ENCODE measurements around the gene CNTN5.
"Not testable (repeated sequence)": the region's sequence is repeated elsewhere in the genome, so short reads cannot be mapped to it uniquely, and the experiment has no call there.

Gene CNTN5

GRCh38 chr11:99020352-99021225, at the start of gene CNTN5:
CNTN5 (plus strand) TSS chr11:99020949.
- DNase-seq (ENCODE audit: low spot score), result peak; percentile 1

- no peak for DNase-seq (ENCODE audit: low spot score)
Measured at GRCh38 chr11:98979205-98979604, 41.5 kb upstream of the CNTN5 start.

GRCh38 chr11:99015634-99016454, 4.9 kb upstream of the CNTN5 start:
- peak; percentile 28 for DNase-seq (ENCODE audit: low spot score)

- no peak for DNase-seq (ENCODE audit: low spot score)
Measured at GRCh38 chr11:99019696-99020095, 1.1 kb upstream of the CNTN5 start.

- no peak for DNase-seq (ENCODE audit: low spot score)
Measured at GRCh38 chr11:99037057-99037456, 16.3 kb downstream of the CNTN5 start.

GRCh38 chr11:99063331-99063730, 42.6 kb downstream of the CNTN5 start:
- no peak for DNase-seq (ENCODE audit: low spot score)

- DNase-seq (ENCODE audit: low spot score), result no peak
Measured at GRCh38 chr11:99065121-99065520, 44.4 kb downstream of the CNTN5 start.

- no peak for DNase-seq (ENCODE audit: low spot score)
Measured at GRCh38 chr11:99066618-99067317, 46.0 kb downstream of the CNTN5 start.

- no peak for DNase-seq (ENCODE audit: low spot score)
Measured at GRCh38 chr11:99068832-99069231, 48.1 kb downstream of the CNTN5 start.

GRCh38 chr11:99069856-99070444, 49.2 kb downstream of the CNTN5 start:
- no peak for DNase-seq (ENCODE audit: low spot score)

- DNase-seq (ENCODE audit: low spot score), result no peak
Measured at GRCh38 chr11:99079576-99079975, 58.8 kb downstream of the CNTN5 start.

GRCh38 chr11:99080154-99080553, 59.4 kb downstream of the CNTN5 start:
- no peak for DNase-seq (ENCODE audit: low spot score)

- no peak for DNase-seq (ENCODE audit: low spot score)
Measured at GRCh38 chr11:99098258-99098657, 77.5 kb downstream of the CNTN5 start.

GRCh38 chr11:99098751-99099150, 78.0 kb downstream of the CNTN5 start:
- DNase-seq (ENCODE audit: low spot score), result no peak

- DNase-seq (ENCODE audit: low spot score), result no peak
Measured at GRCh38 chr11:99117603-99118002, 96.9 kb downstream of the CNTN5 start.

GRCh38 chr11:99133862-99134261, 113.1 kb downstream of the CNTN5 start:
- DNase-seq (ENCODE audit: low spot score), result not testable (repeated sequence)

- no peak for DNase-seq (ENCODE audit: low spot score)
Measured at GRCh38 chr11:99135508-99135907, 114.8 kb downstream of the CNTN5 start.

- no peak for DNase-seq (ENCODE audit: low spot score)
Measured at GRCh38 chr11:99142237-99142636, 121.5 kb downstream of the CNTN5 start.

- no peak for DNase-seq (ENCODE audit: low spot score)
Measured at GRCh38 chr11:99148352-99148751, 127.6 kb downstream of the CNTN5 start.

- DNase-seq (ENCODE audit: low spot score), result no peak
Measured at GRCh38 chr11:99154277-99154676, 133.5 kb downstream of the CNTN5 start.

- no peak for DNase-seq (ENCODE audit: low spot score)
Measured at GRCh38 chr11:99160447-99160846, 139.7 kb downstream of the CNTN5 start.

GRCh38 chr11:99162819-99163218, 142.1 kb downstream of the CNTN5 start:
- DNase-seq (ENCODE audit: low spot score), result no peak
